Measurements from ENCODE around the gene PIM1. TPM values are rescaled to one million over a fixed set of nuclear protein-coding genes. Genes with fewer than 3 reads are reported as not detected.

Gene PIM1
- total and polyA plus RNA-seq, 9 of the 15 experiments (the other 6 are each of a cell fraction or from before 2014, with no cell fraction given): 19.0 to 789 (median 212) TPM

DNA sequence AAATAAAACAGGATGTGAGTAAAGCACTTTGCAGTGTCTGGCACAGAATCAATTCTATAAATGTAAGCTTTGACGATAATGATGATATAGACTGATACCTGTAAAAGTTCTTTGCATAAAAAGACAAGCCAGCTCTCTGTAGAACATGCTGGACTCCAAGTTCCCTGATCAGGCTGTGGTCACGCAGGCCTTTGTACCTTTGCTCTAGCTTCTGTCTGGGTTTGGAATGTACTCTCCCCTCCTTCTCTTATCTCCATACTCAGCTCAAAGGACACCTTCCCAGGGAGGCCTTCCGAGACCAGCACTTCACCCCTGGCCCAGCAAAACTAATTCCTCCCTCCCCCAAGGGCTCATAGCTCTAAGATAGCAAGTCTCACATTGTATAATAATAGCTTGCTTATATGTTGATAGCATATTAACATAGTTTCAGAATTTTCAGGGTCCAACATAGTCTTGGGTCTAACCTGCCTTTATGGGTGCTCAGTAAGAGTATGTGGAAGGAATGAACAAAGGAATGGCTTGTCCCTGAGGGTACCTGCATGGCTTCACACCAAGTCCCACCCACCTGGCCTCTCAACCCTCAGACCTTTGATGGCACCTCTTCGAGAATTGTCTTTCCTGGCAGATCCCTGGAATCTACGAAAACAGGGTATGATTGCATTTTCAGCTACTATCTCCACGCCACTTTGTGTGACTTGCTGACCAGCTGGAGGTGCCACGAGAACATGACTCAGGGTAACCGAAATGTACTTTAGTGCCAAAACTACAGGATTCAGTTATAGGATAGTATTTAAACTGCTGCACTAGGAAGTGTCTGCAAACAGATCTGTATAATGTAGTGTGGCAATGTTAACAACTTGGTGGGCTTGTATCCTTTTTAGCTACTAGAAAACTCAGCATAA, 41.7 kb upstream of the PIM1 start (continued):
- TF ChIP-seq ZBTB11 (CRISPR knock-in tag; IDR thresholded peaks at IDR 0.05) (peak in 1 of 3 experiments; percentile 36; a peak in 1 of 6 replicates), RCOR1 (IDR thresholded peaks at IDR 0.05; ENCODE audit: borderline replicate concordance in 1 of 2, low read depth in 2 of 2, low read length in 2 of 2) (peak in 1 of 2 experiments; percentile 50; a peak in 3 of 4 replicates), CBFA2T3 (IDR thresholded peaks at IDR 0.05) (peak; percentile 35; the same call in 1 of the 2 replicates), MTA2 (IDR thresholded peaks at IDR 0.05; ENCODE audit: low read depth) (0 out of 2 replicates have a peak, but pooled peaks have one; percentile 16), HSF4 (CRISPR knock-in tag; IDR thresholded peaks at IDR 0.05; ENCODE audit: borderline replicate concordance) (peak; percentile 52; the same call in 1 of the 2 replicates), SMAD4 (CRISPR knock-in tag; conservative IDR thresholded peaks at IDR 0.05) (0 out of 2 replicates have a peak, but pooled peaks have one; percentile 43), FOXA1 (IDR thresholded peaks at IDR 0.05; ENCODE audit: borderline replicate concordance) (no peak), PPARD (CRISPR knock-in tag; IDR thresholded peaks at IDR 0.05) (0 out of 2 replicates have a peak, but pooled peaks have one; percentile 10), ZFP1 (CRISPR knock-in tag; IDR thresholded peaks at IDR 0.05) (no peak), MTA1 (IDR thresholded peaks at IDR 0.05; ENCODE audit: borderline replicate concordance) (no peak), ZEB2 (IDR thresholded peaks at IDR 0.05) (0 out of 2 replicates have a peak, but pooled peaks have one; percentile 8), ZNF316 (IDR thresholded peaks at IDR 0.05) (peak; percentile 55; the same call in 1 of the 2 replicates), ESRRA (IDR thresholded peaks at IDR 0.05; ENCODE audit: borderline replicate concordance, low read depth) (no peak), NFXL1 (CRISPR knock-in tag; IDR thresholded peaks at IDR 0.05) (0 out of 2 replicates have a peak, but pooled peaks have one; percentile 17), GATAD2A (IDR thresholded peaks at IDR 0.05) (peak; percentile 63; the same call in 1 of the 2 replicates), CREM (IDR thresholded peaks at IDR 0.05; ENCODE audit: low read depth) (0 out of 2 replicates have a peak, but pooled peaks have one; percentile 3), ZFX (CRISPR knock-in tag; IDR thresholded peaks at IDR 0.05) (peak; percentile 51; the same call in 1 of the 2 replicates), ZNF592 (IDR thresholded peaks at IDR 0.05) (peak; percentile 95)
- TF ChIP-seq, protein P1, sequence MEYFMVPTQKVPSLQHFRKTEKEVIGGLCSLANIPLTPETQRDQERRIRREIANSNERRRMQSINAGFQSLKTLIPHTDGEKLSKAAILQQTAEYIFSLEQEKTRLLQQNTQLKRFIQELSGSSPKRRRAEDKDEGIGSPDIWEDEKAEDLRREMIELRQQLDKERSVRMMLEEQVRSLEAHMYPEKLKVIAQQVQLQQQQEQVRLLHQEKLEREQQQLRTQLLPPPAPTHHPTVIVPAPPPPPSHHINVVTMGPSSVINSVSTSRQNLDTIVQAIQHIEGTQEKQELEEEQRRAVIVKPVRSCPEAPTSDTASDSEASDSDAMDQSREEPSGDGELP (CRISPR knock-in tag; IDR thresholded peaks at IDR 0.05; ENCODE audit: borderline replicate concordance): 0 out of 2 replicates have a peak, but pooled peaks have one; percentile 59
